ENCODE results near the gene SCNN1A. TPM values are rescaled to one million over a fixed set of nuclear protein-coding genes. Genes with fewer than 3 reads are reported as not detected.

SCNN1A gene
- total and polyA plus RNA-seq, 12 donors: 0.11 to 38.0 (median 12.3) TPM

- WGBS, 4 donors: 91 to 96% (median 93%) methylated on average over 10 of the region's 10 CpGs
- no peak overlapping the region for H3K4me3 ChIP-seq
- no peaks in the 10 kb centered on the region for H3K27me3 ChIP-seq
- no peaks in the 10 kb centered on the region for H3K36me3 ChIP-seq (replicated peaks in 1 of 2)
- no peaks in the 10 kb centered on the region for H3K4me1 ChIP-seq (replicated peaks in 1 of 2)
- intact Hi-C loops (cut with DNase I): no loop called here
- no peak for DNase-seq
- no peaks in the 10 kb centered on the region for H3K9me3 ChIP-seq (replicated peaks in 1 of 3)
- TF ChIP-seq POLR2A (IDR thresholded peaks at IDR 0.05) (no peak), CTCF (IDR thresholded peaks at IDR 0.05) (no peak)
- H3K27ac ChIP-seq: no peak overlapping the region
Measured at GRCh38 chr12:6407236-6407954, 32.0 kb upstream of the SCNN1A start.

GRCh38 chr12:6405963-6406362 is 30.6 kb upstream of the SCNN1A start:
- Histone ChIP-seq H3K4me1 (replicated peaks in 1 of 2) (no peaks in the 10 kb centered on the region), H3K27me3 (no peaks in the 10 kb centered on the region), H3K36me3 (replicated peaks in 1 of 2) (no peaks in the 10 kb centered on the region), H3K4me3 (no peak overlapping the region), H3K27ac (no peak overlapping the region), H3K9me3 (replicated peaks in 1 of 3) (no peaks in the 10 kb centered on the region)
- TF ChIP-seq POLR2A (IDR thresholded peaks at IDR 0.05): no peak
- no peak for TF ChIP-seq CTCF (IDR thresholded peaks at IDR 0.05)
- no peak for DNase-seq
- intact Hi-C loops (cut with DNase I): no loop called here
- 78 to 80% (median 79%) methylated on average over 6 of the region's 6 CpGs for WGBS, 4 donors

GRCh38 chr12:6404390-6404789 is 29.0 kb upstream of the SCNN1A start:
- no peak for TF ChIP-seq POLR2A (IDR thresholded peaks at IDR 0.05)
- no peak for TF ChIP-seq CTCF (IDR thresholded peaks at IDR 0.05)
- H3K36me3 ChIP-seq (replicated peaks in 1 of 2): no peaks in the 10 kb centered on the region
- WGBS, 4 donors: 60 to 79% (median 72%) methylated on average over 5 of the region's 5 CpGs
- H3K4me1 ChIP-seq (replicated peaks in 1 of 2): no peaks in the 10 kb centered on the region
- intact Hi-C loops (cut with DNase I): no loop called here
- no peaks in the 10 kb centered on the region for H3K9me3 ChIP-seq (replicated peaks in 1 of 3)
- no peak overlapping the region for H3K27ac ChIP-seq
- no peak overlapping the region for H3K4me3 ChIP-seq
- no peaks in the 10 kb centered on the region for H3K27me3 ChIP-seq
- DNase-seq: no peak

GRCh38 chr12:6399884-6400644 is 24.7 kb upstream of the SCNN1A start:
- Histone ChIP-seq H3K4me1 (replicated peaks in 1 of 2) (no peaks in the 10 kb centered on the region), H3K9me3 (replicated peaks in 1 of 3) (no peaks in the 10 kb centered on the region), H3K27me3 (no peaks in the 10 kb centered on the region), H3K27ac (no peak overlapping the region), H3K4me3 (no peak overlapping the region), H3K36me3 (replicated peaks in 1 of 2) (no peaks in the 10 kb centered on the region)
- no peak for TF ChIP-seq POLR2A (IDR thresholded peaks at IDR 0.05)
- intact Hi-C loops (cut with DNase I): no loop called here
- DNase-seq: no peak
- 88 to 94% (median 91%) methylated on average over 7 of the region's 7 CpGs for WGBS, 4 donors

All from adrenal gland (tissue), 12 donors.